Breast epithelium (tissue), 3 donors: ENCODE measurements around the gene BRMS1L.

ENCODE experiments used
- CTCF ChIP-seq, 3 donors: fragments of 450-650 bp; IDR thresholded peaks; one replicate each; pipeline ENCODE4 v1.5.1; 2016 to 2017; ENCODE audit warnings: antibody characterized with exemption in 3 of 3, mild to moderate bottlenecking in 3 of 3, moderate library complexity in 3 of 3
- POLR2A ChIP-seq: fragments of 450-650 bp; IDR thresholded peaks from one replicate; pipeline ENCODE4 v1.6.1; 2016; ENCODE audit warnings: antibody characterized with exemption, mild to moderate bottlenecking, moderate library complexity

DNA sequence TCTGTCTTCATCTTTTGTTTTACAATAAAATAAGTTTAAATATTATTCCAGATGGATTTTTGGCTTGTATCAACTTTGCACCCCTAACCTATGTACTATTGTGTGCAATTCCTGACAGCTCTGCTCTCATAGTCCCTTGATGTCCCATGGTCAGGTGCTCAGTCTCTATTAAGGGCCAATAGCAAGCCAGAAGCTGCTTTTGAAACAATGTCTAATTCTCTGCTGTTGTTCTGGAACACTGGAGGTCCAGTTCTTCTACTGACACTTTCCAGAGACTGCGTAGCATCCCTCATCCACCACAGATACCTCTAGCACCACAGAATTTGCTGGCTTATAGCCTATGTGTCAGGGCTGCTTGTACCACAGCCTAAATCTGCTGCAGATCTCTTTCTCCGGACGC is 74.6 kb downstream of the BRMS1L start:
- TF ChIP-seq CTCF (IDR thresholded peaks at IDR 0.05) (no peak), POLR2A (no peak)
